Amniotic stem cell (primary cell): Measurements from ENCODE around the gene VAV2.

ENCODE experiments used
- DNase-seq: peaks from one replicate; lab custom pipeline; 2025; lab: John Stamatoyannopoulos, UW

Gene VAV2

DNA sequence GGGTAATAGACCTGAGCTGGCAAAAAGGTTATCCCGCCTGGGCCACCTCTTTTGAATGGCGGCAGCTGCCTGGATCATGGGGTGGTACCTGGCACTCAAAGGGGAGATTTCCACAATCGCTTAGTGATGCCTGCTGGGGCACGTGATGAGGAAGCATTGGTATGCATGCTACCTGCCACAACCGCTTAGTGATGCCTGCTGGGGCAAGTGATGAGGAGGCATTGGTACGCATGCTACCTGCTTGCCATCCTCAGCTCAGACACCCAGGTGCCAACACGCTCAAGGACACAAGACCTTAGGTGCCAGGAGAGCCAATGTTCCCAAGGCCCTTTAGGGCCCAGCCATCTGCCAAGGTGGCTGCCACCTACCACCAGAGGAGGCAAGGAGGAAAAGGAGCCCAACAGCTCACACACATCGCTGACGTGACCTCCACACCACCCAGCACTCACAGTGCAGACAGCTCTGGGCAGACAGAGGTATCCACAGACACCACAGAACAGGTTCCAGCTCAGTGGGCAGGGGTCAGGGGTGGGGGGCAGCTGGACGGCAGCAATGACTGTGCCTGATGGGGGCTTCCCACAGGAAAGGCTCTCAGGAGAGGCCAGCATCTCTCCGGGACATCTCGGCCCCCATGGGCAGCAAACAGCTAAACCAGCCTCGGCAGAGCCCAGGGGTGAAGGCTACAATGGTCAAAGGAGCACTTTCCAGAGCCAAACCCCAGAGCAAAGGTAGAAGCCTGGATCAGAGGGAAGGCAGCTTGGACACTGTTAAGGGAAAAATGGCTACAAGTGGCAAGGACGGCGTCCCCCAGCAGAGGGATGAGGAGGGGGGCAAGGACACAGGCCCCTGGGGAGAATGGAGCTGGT lies 210.9 kb downstream of the VAV2 start:
- DNase-seq = no peak

DNA sequence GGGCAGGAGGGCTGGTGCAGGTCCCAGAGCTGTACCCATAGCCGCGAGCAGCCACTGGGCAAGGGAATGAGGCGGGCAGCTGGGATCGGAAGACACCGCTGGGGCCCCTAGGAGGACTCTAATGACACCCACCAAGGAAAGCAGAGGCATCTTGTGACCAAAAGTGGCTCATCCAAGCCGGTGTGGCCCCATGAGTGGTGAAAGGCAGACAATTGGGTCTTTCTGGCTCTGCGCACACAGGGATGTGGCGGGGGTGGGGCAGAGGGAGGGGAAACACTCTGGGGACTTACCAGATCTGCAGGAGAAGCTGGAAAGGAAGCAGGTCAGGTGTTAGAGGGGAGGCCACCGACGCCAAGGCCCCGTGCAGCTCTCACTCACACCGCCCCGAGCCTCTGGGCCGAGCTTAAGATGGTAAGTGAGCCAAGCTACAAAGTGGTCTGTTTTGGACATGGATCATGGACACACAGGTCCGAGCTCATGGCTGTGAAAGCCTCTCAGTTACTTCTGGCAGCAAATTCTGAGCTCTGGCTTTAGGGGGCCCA lies 211.6 kb downstream of the VAV2 start:
- DNase-seq = no peak

DNA sequence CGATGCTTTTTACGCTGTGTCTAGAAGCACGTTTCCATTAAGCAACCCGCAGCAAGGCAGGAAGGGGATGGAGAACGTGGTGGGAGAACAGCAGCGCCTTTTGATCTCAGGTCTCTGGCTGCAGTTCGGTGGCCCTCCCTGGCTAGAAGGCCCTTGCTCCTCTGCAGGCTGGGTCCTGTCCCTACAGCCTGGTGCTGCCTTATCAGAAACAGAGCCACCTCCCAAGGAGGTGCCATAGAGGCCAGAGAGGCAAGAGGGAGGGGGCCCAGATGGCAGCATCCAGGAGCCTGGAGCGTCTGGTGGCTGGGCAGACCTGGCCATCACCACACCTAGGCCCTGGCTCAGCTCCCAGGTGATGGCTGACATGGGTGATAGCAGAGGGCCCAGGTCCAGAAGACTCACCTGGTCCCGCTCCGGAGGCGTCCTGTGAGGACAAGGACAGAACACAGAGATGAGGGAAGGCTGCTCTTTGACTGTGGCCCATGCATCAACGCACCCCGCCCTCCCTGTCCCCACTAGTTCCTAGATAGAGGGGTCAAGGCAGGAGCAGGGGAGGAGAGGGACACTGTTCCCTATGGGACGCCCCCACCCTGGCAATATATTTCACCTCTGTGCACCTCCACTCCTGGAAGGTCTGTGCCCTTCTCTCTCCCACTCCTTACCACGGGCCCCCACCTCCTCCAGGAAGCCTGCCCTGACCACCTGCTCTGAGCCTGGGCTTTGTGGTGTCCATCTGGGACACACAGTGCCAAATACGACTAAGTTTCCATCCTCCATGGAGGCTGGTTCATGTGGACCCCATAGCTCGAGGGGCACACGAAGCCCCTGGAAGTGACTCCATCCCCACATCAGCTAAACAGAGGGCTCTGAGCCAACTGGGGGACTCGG lies 212.4 kb downstream of the VAV2 start:
- DNase-seq = no peak

DNA sequence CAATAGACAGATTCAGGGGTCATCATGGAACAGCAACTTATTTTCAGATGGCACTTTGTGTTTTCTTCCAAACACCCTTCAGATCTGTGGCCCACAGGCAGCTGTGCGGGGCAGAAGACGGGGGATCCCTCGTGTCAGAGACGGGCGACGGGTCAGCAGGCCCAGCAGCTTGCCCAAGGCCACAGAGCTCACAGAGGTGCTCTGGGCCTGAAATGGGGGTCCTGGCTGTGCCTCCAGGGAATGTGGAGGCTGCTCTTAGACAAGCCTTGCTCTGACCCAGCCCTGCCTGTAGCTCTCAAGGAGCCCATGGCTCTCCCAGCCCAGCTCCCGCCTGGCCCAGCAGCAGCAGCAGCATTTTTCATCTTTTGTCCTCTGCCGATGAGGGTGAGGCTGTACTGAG lies 213.0 kb downstream of the VAV2 start:
- no peak for DNase-seq

DNA sequence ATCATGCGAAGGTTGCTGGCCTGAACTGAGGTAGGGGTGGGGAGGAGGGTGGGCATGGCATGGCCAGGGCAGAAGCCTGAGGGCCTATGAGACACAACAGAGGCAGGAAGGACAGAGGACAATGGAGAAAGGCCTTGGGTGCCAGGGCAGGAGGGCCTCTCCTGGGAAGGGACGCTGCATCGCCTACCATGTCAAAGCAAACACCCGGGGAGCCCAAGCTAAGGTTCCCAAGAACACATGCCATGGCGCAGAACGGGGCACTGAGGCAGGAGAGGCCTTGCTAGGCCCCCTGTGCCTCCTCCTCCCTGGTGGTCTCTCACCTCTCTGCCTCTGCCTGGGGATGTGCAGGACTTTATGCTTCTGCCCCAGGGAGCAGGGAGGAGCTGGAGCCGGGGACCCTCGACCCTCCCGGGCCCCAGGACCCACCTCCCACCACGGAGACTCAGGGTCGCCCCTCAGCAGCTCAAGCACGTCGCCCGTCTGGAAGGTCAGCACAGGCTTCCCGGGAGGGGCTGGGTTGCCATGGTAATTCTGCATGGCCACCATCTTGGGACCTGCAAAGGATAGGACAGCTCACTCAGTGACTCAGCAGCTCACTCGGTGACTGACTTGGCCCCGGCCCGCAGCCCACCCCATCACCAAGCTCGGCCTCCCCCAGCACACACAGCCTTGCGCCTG lies 213.6 kb downstream of the VAV2 start:
- no peak for DNase-seq

GRCh38 chr9:133777871-133778270 lies 214.3 kb downstream of the VAV2 start:
- DNase-seq = no peak

GRCh38 chr9:133777068-133777791 lies 214.9 kb downstream of the VAV2 start:
- DNase-seq = no peak

- DNase-seq = no peak
Measured at GRCh38 chr9:133775951-133776905, 215.9 kb downstream of the VAV2 start.

DNA sequence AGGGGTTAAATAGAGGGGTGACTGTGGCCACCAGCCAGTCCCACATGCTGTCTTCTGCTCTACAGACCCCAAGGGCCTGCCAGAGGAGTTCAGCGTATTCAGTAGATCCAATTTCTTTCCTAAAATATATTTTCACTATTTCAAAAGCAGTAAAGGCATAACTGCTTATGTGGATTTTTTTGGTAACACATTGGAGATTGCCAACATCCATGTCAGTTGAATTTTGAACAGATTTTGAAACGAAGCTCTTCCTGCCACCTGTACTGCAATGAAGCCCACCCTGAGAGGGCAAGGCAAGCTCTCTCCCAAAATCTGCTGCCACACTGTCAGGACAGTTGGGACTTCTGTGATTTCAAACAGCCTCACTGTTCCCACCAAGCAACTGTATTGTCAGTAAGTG lies 216.8 kb downstream of the VAV2 start:
- no peak for DNase-seq

DNA sequence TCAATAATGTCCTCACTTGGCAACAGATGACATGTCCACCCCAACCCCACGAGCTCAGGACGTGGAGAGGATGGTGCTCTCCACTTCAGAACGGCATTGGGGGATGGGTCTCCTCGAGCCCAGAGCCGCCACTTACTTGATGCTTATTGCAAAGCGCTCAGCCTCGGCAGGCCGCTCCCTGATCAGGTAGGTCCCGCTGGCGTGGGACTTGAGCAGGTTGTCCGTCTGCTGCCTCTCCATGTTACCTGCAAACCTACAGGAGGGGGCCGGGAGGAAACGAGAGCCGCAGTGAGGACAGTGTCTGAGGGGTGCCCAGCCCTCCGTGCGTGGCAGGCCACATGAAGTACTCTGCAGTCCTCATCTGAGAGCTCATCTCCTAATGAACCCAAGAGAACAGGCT lies 217.3 kb downstream of the VAV2 start:
- DNase-seq = no peak

DNA sequence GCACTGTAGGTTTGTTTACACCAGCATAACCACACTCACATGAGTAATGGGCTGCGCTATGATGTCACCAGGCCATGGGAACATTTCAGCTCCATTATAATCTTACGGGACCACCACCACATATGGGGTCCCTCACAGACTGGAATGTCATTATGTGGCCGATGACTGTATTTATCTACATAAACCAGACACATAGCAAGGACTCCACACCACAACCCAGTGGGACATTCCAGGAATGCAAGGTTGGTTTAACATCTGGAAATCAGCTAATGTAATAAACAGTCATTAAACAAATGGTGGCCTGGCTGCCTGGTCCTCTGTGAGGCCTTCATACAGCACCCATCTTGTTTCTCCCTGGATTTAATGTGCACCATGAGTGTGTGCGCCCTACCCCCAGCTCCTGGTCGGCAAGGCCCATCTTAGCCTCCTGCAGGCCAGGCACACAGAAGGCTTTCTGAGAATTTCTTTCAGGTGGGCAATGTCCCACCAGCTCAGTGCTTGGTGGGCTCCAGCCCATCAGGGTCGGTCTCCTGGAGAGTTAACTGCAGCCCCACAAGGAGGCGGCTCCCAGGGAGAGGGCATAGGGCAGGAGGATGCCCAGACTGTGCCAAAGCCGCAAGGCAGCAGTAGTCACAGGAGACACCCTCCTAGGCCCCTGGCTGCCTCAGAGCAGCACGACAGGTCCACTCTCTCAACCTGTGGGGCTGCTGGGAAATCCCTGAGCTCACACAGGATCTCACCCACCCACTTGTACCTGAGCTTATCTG lies 218.1 kb downstream of the VAV2 start:
- no peak for DNase-seq

DNA sequence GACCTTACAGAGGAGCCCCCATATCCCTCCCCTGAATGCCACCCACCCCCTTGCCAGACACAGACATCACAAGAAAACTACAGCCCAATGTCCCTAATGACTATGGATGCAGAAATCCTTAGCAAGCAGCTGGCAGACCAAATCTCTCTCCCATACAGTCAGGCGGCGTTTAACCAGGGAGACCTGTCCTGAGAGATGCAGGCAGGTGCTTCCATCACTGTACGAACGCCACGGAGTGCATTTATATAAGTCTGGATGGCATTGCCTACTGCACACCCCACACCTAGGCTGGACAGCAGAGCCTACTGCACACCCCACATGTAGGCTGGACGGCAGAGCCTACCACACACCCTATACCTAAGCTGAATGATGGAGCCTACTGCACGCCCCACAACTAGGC lies 219.5 kb downstream of the VAV2 start:
- no peak for DNase-seq

DNA sequence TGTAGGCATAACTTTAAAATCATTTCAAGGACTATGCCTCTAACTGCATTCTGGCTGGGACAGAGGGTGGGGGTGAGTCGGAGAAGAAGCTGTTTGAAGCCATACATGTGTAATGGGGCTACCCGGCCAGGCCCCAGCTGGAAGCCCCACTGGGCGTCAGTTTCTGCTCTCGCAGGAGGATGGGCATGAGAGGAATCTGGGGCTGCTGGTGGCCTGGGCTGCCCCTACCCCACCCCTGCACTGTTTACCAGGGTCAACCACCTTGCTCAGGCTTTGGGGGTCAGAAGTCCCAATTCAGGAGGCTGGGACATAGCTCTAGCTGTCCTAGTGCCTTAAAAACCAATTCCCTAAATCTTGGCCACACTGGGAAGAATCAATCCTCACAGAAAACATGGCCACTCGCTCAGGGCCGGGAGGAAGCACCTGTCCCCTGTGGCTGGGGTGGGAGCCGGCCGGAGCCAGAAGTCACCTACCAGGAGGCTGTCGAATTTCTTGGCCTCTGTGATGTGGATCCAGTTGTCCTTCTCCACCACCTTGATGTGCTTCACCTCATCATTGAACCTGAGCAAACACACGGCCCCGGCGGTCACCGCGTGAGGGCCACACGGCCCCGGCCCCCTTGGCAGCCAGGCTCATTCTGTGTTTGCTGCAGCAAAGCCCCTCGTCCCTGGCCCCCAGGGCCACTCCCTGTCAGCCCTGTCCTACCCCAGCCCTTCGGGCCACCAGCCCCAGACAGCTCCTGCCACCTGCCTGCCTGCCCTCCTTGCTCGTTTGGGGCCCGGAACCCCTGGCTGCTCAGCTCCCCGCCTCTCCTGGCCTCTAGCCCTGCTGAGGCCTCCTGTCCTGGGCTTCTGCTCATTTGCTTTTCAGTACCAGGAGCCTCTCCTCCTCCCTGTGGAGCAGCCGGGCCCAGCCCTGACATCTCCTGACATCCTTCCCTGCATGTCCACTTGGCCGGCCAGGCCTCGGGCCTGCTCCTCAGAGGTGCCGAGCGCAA lies 220.3 kb downstream of the VAV2 start:
- DNase-seq = no peak

DNA sequence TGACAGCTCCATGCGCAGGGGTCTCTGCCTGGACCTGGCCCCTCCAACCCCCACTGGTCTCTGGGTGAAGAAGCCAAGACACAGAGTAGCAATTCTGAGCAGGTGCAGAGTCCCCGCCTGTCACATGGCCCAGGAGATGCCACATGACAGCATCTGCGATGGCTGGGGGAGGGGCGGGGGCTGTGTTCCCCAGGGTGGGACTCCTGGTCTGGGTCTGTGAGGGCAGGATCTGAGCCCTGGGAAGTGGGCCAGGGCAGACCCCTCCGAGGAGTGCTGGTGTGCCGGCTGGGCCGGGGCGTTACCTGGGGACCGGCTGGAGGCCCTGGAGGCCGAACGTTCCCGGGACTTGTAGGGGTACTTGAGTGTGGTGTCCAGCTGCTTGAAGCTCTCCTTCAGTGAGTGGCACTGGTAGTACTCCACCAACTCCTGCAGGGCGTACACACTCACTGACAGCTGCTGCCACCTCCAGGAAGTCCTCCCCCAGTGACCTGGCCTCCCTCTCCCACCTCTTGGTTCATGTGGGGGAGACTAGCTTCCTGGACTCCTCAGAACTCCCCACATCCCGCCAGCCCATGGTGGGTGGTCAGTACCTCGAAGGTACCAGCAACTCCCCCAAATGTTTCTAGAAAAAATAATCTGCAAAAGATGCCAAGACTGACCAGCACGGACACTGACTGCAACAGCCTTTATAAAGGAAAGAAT lies 221.9 kb downstream of the VAV2 start:
- no peak for DNase-seq

GRCh38 chr9:133769511-133770075 lies 222.5 kb downstream of the VAV2 start:
- no peak for DNase-seq

DNA sequence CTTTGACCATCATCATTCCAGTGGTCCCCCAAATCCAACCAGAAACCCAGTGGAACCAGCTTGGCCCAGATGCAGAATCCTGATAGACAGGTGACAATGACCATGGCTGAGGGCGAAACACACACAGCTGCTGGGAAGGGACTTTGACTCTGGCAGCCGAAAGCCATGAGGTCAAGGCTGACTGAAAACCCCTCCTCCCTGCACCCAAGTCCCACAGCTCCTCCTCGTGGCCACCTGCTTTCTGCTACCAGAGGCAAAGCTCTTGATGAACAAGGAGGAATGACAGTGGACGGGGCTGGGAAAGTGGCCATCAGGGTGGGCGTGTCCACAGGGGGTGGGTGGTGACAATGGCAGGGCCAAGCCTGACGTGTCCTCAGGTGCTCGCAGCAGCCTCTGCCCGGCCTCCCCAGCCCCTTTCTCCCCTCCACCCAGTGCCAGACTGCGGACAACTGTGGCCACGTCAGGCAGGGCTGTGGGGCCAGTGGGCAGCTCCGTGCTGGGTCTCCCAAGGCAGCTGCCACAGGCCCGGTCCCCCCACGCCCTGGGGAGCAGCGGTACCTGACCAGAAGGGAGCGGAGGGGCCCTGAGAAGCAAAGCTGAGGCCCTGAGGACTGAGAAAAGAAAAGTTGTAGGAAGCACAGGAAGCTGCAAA lies 223.1 kb downstream of the VAV2 start:
- no peak for DNase-seq

DNA sequence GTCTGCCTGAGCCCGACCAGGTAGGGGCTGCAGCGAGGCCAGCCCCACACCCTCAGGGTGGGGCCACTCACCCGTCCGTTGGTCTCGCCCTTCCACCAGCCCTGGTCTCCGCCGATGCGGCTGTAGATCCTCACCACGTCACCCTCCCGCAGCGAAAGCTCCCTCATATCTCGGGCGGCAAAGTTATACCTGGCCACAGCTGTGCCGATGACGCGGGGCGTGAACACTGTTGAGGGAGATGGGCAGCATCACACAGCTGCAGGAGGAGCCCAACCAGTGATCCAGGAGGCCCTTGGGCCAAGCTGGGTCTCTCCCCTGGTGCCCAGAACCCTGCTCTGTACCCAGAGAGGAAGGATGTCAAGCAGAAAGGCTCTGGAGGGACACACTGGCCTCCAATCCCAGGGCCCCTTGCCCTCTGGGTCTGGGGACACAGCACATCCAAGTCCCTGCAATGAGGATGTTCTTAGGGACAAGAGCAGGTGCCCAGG lies 223.7 kb downstream of the VAV2 start:
- DNase-seq = no peak
